Vagina (tissue), 2 donors: ENCODE measurements around the gene IQGAP2. TPM values are rescaled to one million over a fixed set of nuclear protein-coding genes. Genes with fewer than 3 reads are reported as not detected.
"Not testable (repeated sequence)": the region's sequence is repeated elsewhere in the genome, so short reads cannot be mapped to it uniquely, and the experiment has no call there.

Experiments used
- DNase-seq, 2 donors: peaks; one replicate each; pipeline ENCODE4 v3.0.0-alpha.2; 2017; ENCODE audit errors: extremely low spot score in 2 of 2
- H3K27ac ChIP-seq: fragments of 200-600 bp; sonication (generic); one replicate; pipeline ENCODE4 v1.5.1; 2019
- H3K27me3 ChIP-seq: fragments of 200-600 bp; sonication (generic); one replicate; pipeline ENCODE4 v1.5.1; 2019
- H3K36me3 ChIP-seq, 2 donors: fragments of 200-600 bp; sonication (generic); one replicate each; pipeline ENCODE4 v1.5.1; 2017 to 2019
- H3K4me1 ChIP-seq: fragments of 200-600 bp; sonication (generic); one replicate; pipeline ENCODE4 v1.5.1; 2019
- H3K4me3 ChIP-seq, 2 donors: fragments of 200-600 bp; sonication (generic); 1 replicate in 1 of 2; 2 replicates in 1 of 2; pipeline ENCODE4 v1.5.1; 2016 to 2019
- H3K9me3 ChIP-seq: fragments of 200-600 bp; sonication (generic); one replicate; pipeline ENCODE4 v1.5.1; 2019
- POLR2A ChIP-seq, 2 donors: fragments of 450-650 bp; IDR thresholded peaks; one replicate each; pipeline ENCODE4 v1.6.1; 2017; ENCODE audit warnings: antibody characterized with exemption in 2 of 2, mild to moderate bottlenecking in 2 of 2, moderate library complexity in 2 of 2
- POLR2AphosphoS5 ChIP-seq, 2 donors: sonication (generic); formaldehyde crosslinking; IDR thresholded peaks; one replicate each; pipeline ENCODE4 v1.9.0; 2017; ENCODE audit warnings: antibody characterized with exemption in 2 of 2, mild to moderate bottlenecking in 2 of 2, low read depth in 1 of 2; ENCODE audit not compliant: insufficient read depth in 1 of 2
- intact Hi-C: fragments of 100-400 bp; cut with DNase I; formaldehyde crosslinking; loops from one replicate; pipeline ENCODE4 v1.15.1; 2023
- total RNA-seq: library from RNA; depleted of rRNA; stranded (reverse); fragments of >200 nt; gene quantifications from one replicate; pipeline ENCODE4 v1.2.3, GENCODE V29; 2016
- TF ChIP-seq, protein P1 (sequence below), 3 experiments: fragments of 450-650 bp in 2 of 3; fragments of 200-600 bp in 1 of 3; sonication (generic) in 1 of 3; IDR thresholded peaks; one replicate each; pipeline ENCODE4 v1.5.1; 2017 to 2019; ENCODE audit warnings: antibody characterized with exemption in 3 of 3, mild to moderate bottlenecking in 2 of 3, moderate library complexity in 2 of 3

IQGAP2 gene
- total RNA-seq, 1 donor from 2014 or later, result 8.6 TPM

DNA sequence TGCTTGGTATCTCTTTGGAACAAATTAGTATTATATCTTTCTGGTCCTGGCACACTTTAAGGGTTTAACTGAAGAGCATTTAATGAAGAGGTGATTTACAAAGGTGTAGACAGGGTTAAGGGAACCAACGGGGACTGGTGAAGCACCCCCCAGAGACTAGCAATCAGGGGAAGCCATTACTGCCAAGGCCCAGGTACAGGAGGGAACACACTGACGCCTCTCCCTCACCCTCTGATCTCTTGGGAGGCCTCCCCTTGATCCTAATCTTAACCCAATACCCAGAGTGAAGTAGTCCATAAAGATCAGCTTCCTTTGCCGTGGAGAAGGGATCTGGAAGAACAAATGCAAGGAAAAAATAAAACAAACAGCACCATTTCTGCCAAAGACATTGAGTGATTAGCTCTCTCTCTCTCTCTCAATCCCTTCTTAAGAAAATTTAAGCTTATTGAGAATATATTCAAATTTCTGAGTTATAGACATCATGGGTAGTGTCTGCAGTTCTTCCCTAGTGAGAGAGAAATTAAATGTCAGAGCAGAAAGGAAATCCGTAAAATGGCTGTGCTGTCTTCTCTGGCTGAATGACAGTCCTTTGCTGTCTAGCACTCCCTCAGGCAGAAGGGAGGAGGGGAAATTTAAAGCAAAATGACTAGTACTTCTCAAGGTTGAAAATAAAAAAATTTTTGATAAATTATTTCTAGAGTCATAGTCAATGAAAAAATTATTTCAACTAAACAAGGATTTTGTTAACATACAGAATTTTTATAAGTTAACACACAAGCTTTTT, 332.9 kb downstream of the IQGAP2 start:
- no peak overlapping the region for H3K27ac ChIP-seq
- DNase-seq, result no peak
- H3K9me3 ChIP-seq, result no peaks in the 10 kb centered on the region
- TF ChIP-seq, protein P1, sequence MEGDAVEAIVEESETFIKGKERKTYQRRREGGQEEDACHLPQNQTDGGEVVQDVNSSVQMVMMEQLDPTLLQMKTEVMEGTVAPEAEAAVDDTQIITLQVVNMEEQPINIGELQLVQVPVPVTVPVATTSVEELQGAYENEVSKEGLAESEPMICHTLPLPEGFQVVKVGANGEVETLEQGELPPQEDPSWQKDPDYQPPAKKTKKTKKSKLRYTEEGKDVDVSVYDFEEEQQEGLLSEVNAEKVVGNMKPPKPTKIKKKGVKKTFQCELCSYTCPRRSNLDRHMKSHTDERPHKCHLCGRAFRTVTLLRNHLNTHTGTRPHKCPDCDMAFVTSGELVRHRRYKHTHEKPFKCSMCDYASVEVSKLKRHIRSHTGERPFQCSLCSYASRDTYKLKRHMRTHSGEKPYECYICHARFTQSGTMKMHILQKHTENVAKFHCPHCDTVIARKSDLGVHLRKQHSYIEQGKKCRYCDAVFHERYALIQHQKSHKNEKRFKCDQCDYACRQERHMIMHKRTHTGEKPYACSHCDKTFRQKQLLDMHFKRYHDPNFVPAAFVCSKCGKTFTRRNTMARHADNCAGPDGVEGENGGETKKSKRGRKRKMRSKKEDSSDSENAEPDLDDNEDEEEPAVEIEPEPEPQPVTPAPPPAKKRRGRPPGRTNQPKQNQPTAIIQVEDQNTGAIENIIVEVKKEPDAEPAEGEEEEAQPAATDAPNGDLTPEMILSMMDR (IDR thresholded peaks at IDR 0.05), result no peak
- TF ChIP-seq POLR2A (IDR thresholded peaks at IDR 0.05) (no peak), POLR2AphosphoS5 (IDR thresholded peaks at IDR 0.05; ENCODE audit: insufficient read depth in 1 of 2, low read depth in 1 of 2) (no peak)
- no peaks in the 10 kb centered on the region for H3K27me3 ChIP-seq
- H3K4me1 ChIP-seq, result no peaks in the 10 kb centered on the region
- no peak overlapping the region for H3K4me3 ChIP-seq
- intact Hi-C loops, result no loop called here
- H3K36me3 ChIP-seq, result no peaks in the 10 kb centered on the region

DNA sequence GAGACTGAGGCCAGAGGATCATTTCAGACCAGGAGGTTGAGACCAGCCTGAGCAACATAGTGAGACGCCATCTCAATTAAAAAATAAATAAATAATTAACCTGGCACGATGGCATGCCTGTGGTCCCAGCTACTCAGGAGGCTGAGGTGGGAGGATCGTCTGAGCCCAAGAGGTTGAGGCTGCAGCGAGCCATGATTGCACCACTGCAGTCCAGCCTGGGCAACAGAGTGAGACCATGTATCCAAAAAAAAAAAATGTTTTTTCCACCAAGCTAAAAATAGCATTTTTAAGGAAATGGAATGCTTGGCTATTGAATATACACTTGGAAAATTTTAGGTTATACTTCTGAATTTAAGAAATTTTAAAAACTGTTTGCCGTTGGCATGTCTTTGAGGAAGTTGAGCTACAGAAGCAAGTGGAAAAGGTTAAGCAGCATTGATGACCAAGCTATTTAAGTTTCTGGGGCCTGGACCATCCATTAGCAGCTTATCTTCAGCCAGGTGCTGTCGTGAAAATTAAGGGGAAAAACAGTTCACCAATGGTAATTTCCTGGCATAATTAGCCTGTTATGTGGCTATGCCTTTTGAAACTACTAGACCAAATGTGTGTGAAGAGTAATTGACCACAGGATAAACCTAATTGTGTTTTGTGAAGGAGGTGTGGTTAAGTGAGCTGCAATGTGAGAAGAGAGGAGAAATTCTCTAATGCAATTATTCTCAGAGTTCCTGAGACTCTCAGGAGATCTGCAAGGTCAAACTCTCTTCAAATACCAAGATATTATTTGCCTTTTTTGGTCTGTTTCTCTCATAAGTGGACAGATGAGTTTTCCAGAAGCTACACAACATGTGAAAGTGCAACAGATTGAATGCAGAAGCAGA, 333.8 kb downstream of the IQGAP2 start:
- H3K4me1 ChIP-seq, result no peaks in the 10 kb centered on the region
- peak in 1 of 2 donors; percentile 7 for TF ChIP-seq POLR2A (IDR thresholded peaks at IDR 0.05)
- no peak for TF ChIP-seq POLR2AphosphoS5 (IDR thresholded peaks at IDR 0.05; ENCODE audit: insufficient read depth in 1 of 2, low read depth in 1 of 2)
- H3K36me3 ChIP-seq, result no peaks in the 10 kb centered on the region
- H3K27me3 ChIP-seq, result no peaks in the 10 kb centered on the region
- intact Hi-C loops, result no loop called here
- no peak overlapping the region for H3K4me3 ChIP-seq
- no peaks in the 10 kb centered on the region for H3K9me3 ChIP-seq
- DNase-seq, result no peak
- no peak overlapping the region for H3K27ac ChIP-seq

DNA sequence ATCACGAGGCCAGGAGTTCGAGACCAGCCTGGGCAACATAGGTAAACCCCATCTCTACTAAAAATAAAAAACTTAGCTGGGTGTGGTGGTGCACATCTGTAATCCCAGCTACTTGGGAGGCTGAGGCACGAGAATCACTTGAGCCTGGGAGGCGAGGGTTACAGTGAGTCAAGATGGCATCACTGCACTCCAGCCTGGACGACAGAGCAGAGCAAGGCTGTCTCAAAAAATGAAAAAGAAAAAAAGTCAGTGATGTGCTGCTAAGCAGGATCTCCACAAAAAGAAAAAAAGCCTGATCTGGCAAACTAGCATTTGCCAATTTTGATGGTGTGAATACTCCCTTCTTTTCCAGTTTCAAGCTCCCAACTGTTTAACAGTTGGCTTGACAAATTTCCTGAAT, 334.8 kb downstream of the IQGAP2 start:
- Histone ChIP-seq H3K27ac (no peak overlapping the region), H3K36me3 (no peaks in the 10 kb centered on the region), H3K27me3 (no peaks in the 10 kb centered on the region), H3K4me1 (no peaks in the 10 kb centered on the region), H3K4me3 (no peak overlapping the region), H3K9me3 (no peaks in the 10 kb centered on the region)
- DNase-seq, result no peak
- TF ChIP-seq, protein P1 (IDR thresholded peaks at IDR 0.05), result no peak
- no peak for TF ChIP-seq POLR2AphosphoS5 (IDR thresholded peaks at IDR 0.05; ENCODE audit: insufficient read depth in 1 of 2, low read depth in 1 of 2)
- no peak for TF ChIP-seq POLR2A (IDR thresholded peaks at IDR 0.05)
- intact Hi-C loops, result no loop called here

DNA sequence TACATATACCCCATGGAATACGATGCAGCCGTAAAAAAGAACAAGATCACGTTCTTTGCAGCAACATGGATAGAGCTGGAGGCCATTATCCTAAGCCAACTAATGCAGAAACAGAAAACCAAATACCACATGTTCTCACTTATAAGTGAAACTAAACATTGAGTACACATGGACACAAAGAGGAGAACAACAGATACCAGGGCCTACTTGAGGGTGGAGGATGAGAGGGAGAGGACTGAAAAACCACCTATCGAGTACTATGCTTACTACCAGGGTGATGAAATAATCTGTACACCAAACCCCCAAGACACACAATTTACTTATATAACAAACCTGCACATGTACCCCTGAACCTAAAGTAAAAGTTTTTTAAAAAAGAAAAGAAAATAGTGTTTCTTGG, 338.4 kb downstream of the IQGAP2 start:
- H3K4me1 ChIP-seq, H3K9me3 ChIP-seq, H3K27ac ChIP-seq, DNase-seq, H3K36me3 ChIP-seq, intact Hi-C loops, H3K4me3 ChIP-seq, H3K27me3 ChIP-seq: not testable (repeated sequence)

DNA sequence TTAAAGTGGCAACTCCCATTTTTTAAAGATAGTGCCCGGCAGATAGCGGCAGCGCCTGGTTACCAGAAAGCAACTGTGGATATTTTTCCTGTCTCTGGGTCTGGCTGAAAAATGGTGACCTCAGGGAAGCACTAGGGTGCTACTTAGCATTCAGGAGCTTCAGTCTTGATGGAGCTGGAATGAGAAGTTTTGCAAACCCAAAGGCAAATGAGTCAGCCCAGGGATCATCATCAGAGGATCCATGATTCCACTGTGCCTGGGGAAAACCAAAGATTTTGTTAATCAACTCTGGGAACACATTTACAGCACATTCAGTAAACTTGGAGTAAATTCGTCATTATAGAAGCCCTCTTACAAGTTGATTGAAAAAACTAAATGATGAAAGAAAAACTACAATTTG, 339.5 kb downstream of the IQGAP2 start:
- H3K9me3 ChIP-seq, result no peaks in the 10 kb centered on the region
- H3K4me1 ChIP-seq, result no peaks in the 10 kb centered on the region
- intact Hi-C loops, result no loop called here
- no peak for DNase-seq
- TF ChIP-seq, protein P1 (IDR thresholded peaks at IDR 0.05), result no peak
- TF ChIP-seq POLR2AphosphoS5 (IDR thresholded peaks at IDR 0.05; ENCODE audit: insufficient read depth in 1 of 2, low read depth in 1 of 2) (no peak), POLR2A (IDR thresholded peaks at IDR 0.05) (no peak)
- H3K27me3 ChIP-seq, result no peaks in the 10 kb centered on the region
- H3K4me3 ChIP-seq, result no peak overlapping the region
- H3K27ac ChIP-seq, result no peak overlapping the region
- H3K36me3 ChIP-seq, result no peaks in the 10 kb centered on the region

DNA sequence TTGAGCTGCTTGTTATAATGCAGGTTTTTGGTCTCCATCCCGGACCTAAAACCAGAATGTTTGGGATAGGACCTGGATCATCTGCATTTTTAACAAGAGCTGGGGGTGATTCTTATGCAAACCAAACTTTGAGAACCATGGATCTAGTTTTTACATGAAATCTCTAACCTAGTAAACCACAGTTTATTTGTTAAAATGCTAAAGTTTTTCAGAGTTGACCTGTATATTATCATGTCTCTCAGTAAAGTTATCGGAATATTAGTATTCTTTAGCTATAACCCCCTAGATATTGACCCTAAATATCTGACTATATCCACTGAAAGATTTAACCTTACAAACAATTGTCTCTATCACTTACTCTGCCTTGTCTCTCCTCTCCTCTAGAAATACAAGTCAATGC, 341.5 kb downstream of the IQGAP2 start:
- Histone ChIP-seq H3K36me3 (no peaks in the 10 kb centered on the region), H3K27ac (no peak overlapping the region), H3K4me1 (no peaks in the 10 kb centered on the region), H3K27me3 (no peaks in the 10 kb centered on the region), H3K4me3 (no peak overlapping the region), H3K9me3 (no peaks in the 10 kb centered on the region)
- DNase-seq, result no peak
- TF ChIP-seq POLR2A (IDR thresholded peaks at IDR 0.05) (no peak), POLR2AphosphoS5 (IDR thresholded peaks at IDR 0.05; ENCODE audit: insufficient read depth in 1 of 2, low read depth in 1 of 2) (no peak)
- TF ChIP-seq, protein P1 (IDR thresholded peaks at IDR 0.05), result no peak
- intact Hi-C loops, result no loop called here
